NOMO-1 treated with DMSO at 0.1 percent for 48 hours (cell line): Measurements from ENCODE around the gene SNCB.

ENCODE experiments used
- DNase-seq: peaks from one replicate; lab custom pipeline; 2025; ENCODE audit not compliant: unreplicated experiment; lab: John Stamatoyannopoulos, UW

Gene SNCB

DNA sequence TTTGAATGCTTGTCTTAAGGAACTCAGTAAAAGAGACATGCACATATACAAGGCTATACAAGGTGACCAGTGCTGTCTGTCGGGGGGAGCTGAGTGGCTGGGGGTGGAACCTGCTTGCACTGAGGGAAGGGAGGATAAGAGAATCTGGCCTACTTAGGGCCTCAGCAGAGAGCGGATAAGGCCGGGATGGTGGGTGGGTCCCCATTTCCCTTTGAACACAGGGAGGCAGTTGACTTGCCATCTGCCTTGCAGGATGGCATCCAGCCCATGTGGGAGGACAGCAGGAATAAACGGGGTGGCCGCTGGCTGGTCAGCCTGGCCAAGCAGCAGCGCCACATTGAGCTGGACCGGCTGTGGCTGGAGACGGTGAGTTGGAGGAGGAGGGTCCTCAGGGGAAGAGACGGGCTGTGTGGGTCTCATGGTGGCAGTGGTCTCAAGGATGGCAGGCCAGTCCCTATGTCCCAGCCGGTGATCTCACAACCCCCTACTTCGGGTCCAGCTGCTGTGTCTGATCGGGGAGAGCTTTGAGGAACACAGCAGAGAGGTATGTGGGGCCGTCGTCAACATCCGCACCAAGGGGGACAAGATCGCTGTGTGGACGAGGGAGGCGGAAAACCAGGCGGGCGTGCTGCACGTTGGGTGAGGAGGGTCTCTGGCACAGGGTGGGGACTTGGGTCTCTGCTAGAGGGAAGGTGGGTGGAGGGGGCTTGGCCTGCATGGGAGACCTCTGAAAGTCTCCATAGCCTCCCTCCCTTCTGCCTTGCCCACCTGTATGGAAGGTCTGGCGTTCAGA, 14.7 kb upstream of the SNCB start:
- no peak for DNase-seq

DNA sequence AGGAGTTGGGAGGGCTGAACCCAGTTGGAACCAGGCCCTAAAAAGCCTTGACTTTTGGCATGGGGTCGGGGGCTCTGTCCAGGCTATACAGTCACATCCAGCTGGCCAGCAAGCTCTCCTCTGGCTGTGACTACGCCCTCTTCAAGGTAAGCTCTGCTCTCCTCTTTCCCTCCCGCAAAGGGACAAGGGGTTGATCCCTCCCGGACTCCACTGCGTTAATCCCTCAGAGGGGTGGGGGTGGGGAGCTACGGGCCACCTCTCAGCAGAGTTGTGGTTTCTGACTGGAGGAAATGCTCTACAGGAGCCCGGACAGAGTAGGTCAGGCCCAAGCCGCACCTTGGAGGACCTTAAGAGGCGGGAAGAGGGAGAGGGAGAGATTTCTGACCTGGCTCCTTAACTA, 14.0 kb upstream of the SNCB start:
- DNase-seq: no peak

- DNase-seq: no peak
Observed at GRCh38 chr5:176643491-176644219, 13.3 kb upstream of the SNCB start.

GRCh38 chr5:176642675-176643490, 12.5 kb upstream of the SNCB start:
- DNase-seq: no peak

- no peak for DNase-seq
Observed at GRCh38 chr5:176640616-176641015, 10.3 kb upstream of the SNCB start.

DNA sequence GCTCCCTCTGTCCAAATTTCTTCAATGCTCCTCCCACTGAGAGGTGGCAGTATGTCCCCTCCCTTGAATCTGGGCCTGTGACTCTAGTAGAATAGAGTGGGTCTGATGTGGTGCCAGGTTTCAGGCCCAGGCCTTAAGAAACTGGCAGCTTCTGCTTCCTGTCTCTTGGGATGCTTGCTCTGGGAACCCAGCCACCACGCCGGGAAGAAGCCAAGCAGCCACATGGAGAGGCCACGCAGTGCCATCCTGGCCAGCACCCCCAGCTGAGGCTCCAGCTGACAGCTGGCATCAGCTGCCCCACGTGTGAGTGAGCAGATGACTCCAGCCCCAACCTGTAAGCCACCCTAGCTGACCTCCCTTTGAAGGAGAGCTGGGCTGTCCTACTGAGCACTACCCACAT, 9.6 kb upstream of the SNCB start:
- DNase-seq: no peak

- DNase-seq: no peak
Observed at GRCh38 chr5:176639208-176639607, 8.9 kb upstream of the SNCB start.

GRCh38 chr5:176638437-176638836, 8.1 kb upstream of the SNCB start:
- DNase-seq: no peak

- no peak for DNase-seq
Observed at GRCh38 chr5:176637556-176637955, 7.2 kb upstream of the SNCB start.

DNA sequence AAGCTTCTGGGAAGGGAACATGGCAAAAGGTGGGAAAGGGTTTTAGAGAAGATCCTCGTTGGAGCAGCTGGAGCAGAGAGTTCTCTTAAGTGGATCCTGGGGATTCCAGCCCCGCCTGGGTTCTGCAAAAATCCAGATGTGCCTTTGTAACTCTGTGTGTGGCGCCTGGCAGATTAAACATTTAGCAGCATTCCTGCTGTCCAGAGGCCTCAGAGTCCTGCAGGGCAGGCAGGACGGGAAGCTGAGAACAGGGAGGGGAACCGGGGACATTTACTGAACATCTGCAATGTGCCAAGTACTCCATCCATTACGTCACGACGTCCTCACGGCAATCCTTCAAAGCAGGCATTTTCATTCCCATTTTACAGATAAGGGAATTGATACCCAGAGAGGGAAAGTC, 6.1 kb upstream of the SNCB start:
- no peak for DNase-seq

DNA sequence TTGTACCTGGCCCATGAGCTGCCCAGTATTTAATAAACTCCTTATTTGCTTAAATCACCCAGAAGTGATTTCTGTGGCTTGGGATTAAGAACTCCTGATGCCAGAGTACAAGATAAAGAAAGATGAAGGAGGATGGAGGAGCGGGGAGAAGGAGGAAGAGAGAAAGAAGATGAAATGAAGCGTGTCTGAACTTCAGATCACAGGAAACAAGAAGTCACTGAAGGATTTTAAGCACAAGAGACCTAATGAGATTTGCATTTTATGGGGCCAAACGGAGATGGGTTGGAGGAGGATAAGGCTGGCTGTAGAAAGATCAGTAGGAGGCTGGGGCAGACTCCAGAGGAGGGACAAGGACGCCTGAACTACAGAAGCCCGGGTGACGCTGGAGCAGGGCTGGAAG, 3.3 kb upstream of the SNCB start:
- DNase-seq: no peak

DNA sequence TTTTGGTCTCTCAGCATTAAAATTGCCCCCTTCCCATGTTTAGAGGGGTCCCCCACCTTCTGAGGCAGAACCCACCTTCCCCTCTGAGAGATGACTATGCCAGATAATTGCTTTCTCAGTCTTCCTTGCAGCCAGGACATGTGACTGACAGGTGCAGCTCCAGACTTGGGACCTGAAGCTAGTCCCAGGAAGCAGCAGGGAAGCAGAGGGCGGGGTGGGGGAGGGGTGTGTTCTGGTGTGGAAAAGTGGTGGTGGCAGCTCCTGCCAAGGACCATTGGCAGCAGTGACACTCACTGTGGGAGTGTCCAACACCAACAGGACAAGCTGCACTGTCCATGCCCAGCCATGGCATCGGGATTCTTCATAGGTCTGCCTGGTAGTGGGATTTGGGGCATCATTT, 2.4 kb upstream of the SNCB start:
- no peak for DNase-seq

DNA sequence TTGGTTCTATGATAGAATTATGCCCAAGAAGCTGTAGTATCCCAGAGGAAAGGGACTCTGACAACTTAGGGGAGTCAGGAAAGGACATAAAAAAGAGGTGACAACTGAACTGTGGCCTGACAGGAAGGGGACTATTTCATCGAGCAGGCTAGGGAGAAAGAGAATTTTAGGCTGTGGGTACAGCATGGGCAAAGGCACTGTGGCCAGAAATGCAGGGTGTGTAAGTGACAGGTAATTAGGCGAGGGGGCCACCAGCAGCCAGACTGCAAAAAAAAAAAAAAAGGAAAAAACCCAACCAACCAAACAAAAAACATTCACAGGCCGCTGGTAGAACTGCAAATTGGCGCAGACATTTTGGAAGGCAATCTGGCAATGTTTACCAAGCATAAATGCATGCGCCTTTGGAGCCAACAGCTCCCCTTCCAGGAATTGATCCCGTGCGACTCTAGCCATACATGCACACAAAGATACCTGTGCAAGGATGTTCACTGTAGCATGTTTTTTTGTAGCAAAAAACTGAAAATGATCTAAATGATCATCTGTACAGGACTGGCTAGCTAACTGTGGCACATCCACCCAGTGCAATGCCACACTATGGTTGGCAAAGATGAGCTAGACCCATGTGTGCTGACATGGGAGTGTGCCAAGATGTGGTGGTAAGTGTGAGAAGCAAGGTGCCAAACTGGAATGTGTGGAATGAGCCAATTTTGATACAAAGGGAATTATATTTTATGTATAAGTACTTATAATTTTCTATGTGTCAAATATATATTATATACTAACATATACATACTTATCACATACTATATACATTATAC, 1.3 kb upstream of the SNCB start:
- DNase-seq: no peak

DNA sequence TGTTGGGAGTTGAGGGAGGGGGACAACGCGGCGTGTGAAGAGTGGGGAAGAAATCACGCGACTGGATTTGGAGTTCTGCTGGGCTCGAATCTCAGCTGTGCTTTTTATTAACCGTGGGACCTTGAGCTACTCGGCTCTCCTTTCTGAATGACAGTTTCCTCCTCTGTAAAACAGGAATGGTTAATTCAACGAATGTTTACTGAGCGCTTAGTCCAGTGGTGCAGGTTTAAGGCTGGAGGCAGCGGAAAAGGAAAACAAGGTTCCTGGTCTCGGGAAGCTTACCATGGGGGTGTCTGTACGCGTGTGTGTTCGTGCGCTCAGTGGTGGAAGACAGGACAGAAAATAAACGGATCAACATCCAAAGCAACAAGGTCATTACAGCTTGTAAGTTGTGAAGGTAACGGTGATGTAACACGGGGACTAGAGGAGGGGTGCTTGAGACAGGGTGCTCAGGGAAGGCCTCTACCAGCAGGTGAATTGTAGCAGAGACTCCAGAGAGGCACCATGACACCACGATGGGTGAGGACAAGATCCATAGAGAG, 418 bp upstream of the SNCB start:
- no peak for DNase-seq

- no peak for DNase-seq
Observed at GRCh38 chr5:176629317-176629852, 949 bp downstream of the SNCB start.

- no peak for DNase-seq
Observed at GRCh38 chr5:176628406-176629228, 1.7 kb downstream of the SNCB start.

DNA sequence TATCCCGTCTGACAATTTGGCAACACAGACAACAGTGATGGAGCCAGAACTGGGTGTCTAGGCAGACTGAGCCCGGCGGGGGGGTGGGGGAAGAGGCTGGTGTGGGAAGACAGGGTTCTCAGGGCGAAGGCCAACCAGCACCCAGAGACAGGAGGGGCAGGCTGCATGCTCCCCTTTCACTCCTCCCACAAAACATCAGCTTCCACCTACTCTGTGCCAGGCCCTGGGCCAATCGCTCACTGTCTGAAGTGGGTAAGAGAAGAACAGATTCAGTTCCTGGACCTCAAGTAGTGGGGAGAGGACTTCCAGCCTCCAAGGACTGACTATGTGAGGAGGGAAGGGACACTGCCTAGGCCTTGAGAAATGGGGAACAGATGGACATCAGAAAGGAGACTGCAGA, 2.8 kb downstream of the SNCB start:
- no peak for DNase-seq

- DNase-seq: no peak
Observed at GRCh38 chr5:176626876-176627236, 3.5 kb downstream of the SNCB start.

DNA sequence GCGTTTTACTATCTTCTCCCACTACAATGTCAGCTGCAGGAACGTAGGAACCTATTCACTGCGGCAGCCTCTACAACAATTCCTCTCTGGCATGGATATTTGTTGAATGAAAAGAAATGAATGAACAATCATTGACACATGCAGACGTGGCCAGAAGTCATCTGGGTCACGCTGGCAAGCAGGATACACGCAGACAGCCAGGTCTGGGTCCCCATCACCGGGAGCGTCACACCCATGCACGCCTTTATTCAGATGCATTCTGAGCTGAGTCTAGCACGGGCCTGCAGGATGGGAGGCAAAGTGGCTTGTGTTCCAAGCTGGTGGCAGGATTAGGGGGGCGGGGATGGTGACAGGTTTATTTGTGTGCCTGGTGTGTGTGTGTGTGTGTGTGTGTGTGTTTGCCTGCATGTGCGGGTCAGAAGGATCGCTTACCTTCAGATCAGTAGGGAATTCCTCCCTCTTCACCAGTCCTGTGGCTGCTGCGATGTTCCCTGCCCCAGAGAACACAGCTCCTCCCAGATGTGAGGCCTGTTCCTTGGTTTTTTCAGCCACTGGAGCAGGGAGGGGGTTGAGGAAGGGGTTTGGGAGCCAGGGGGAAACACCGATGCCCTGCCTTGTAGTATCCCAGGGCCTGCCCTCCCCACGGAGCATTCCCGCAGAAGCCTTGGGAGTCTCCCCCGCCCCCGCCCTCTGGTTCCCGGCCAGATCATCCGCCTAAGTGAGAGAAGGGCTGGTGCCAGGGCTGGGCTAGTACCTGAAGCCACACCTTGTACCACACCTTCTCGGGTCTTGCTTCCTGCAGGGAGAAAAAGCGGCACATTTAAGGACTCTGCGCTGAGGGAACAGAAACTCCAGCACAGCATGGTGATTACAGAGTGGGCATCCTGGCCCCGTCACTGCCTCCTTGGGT, 4.1 kb downstream of the SNCB start:
- no peak for DNase-seq
